H9 (cell line): Measurements from ENCODE around the gene SHANK1. TPM values are rescaled to one million over a fixed set of nuclear protein-coding genes. Genes with fewer than 3 reads are reported as not detected.
A peak's percentile ranks its signal among the peaks of the same experiment; 100 is the strongest.

Experiments used
- DNase-seq: peaks from one replicate; pipeline ENCODE4 v3.0.0-alpha.2; 2017
- H2AFZ ChIP-seq: one replicate; pipeline ENCODE4 v1.6.1; 2013; ENCODE audit warnings: mild to moderate bottlenecking, low read length, control low read depth, moderate library complexity
- H2AK5ac ChIP-seq: 2 replicates; pipeline ENCODE4 v1.6.1; 2013; ENCODE audit warnings: low read length, control low read depth, mixed read lengths; ENCODE audit not compliant: insufficient read length
- H2BK120ac ChIP-seq: one replicate; pipeline ENCODE4 v1.6.1; 2013; ENCODE audit warnings: low read depth, mild to moderate bottlenecking, low read length, control low read depth, inconsistent platforms; ENCODE audit not compliant: poor library complexity, severe bottlenecking
- H2BK12ac ChIP-seq: 2 replicates; pipeline ENCODE4 v1.6.1; 2013; ENCODE audit warnings: low read length, control low read depth, mixed read lengths, low read depth; ENCODE audit not compliant: insufficient read length
- H2BK15ac ChIP-seq: 2 replicates; pipeline ENCODE4 v1.6.1; 2013; ENCODE audit warnings: low read depth, low read length, control low read depth
- H2BK20ac ChIP-seq: one replicate; pipeline ENCODE4 v1.6.1; 2013; ENCODE audit warnings: low read depth, mild to moderate bottlenecking, low read length, control low read depth, inconsistent platforms; ENCODE audit not compliant: poor library complexity, severe bottlenecking
- H2BK5ac ChIP-seq: 2 replicates; pipeline ENCODE4 v1.6.1; 2013; ENCODE audit warnings: low read length, control low read depth, mixed read lengths; ENCODE audit not compliant: insufficient read length
- H3K14ac ChIP-seq: 2 replicates; pipeline ENCODE4 v1.6.1; 2013; ENCODE audit warnings: low read length, control low read depth; ENCODE audit not compliant: insufficient read depth
- H3K18ac ChIP-seq: 2 replicates; pipeline ENCODE4 v1.6.1; 2013; ENCODE audit warnings: low read depth, mild to moderate bottlenecking, mixed read lengths, low read length, control low read depth; ENCODE audit not compliant: insufficient read length
- H3K23ac ChIP-seq: 2 replicates; pipeline ENCODE4 v1.6.1; 2013; ENCODE audit warnings: low read length, control low read depth, mixed read lengths, low read depth; ENCODE audit not compliant: insufficient read length
- H3K23me2 ChIP-seq: 2 replicates; pipeline ENCODE4 v1.6.1; 2013; ENCODE audit warnings: low read depth, mild to moderate bottlenecking, mixed read lengths, low read length, control low read depth; ENCODE audit not compliant: insufficient read length, poor library complexity, severe bottlenecking
- H3K27ac ChIP-seq: 2 replicates; pipeline ENCODE4 v1.5.1; 2013; ENCODE audit warnings: low read length, control low read depth, mixed read lengths, low read depth; ENCODE audit not compliant: insufficient read length
- H3K27me3 ChIP-seq: 2 replicates; pipeline ENCODE4 v1.6.1; 2013; ENCODE audit warnings: low read length, control low read depth, inconsistent platforms; ENCODE audit not compliant: insufficient read depth
- H3K4ac ChIP-seq: 2 replicates; pipeline ENCODE4 v1.6.1; 2013; ENCODE audit warnings: low read depth, mild to moderate bottlenecking, control low read depth, inconsistent platforms, low read length, moderate library complexity
- H3K4me1 ChIP-seq: 2 replicates; pipeline ENCODE4 v1.6.1; 2013; ENCODE audit warnings: low read length, control low read depth, inconsistent platforms; ENCODE audit not compliant: insufficient read depth
- H3K4me2 ChIP-seq: 2 replicates; pipeline ENCODE4 v1.6.1; 2013; ENCODE audit warnings: low read length, control low read depth, mixed read lengths; ENCODE audit not compliant: insufficient read length, insufficient read depth
- H3K56ac ChIP-seq: 2 replicates; pipeline ENCODE4 v1.6.1; 2013; ENCODE audit warnings: low read depth, mild to moderate bottlenecking, mixed read lengths, low read length, control low read depth; ENCODE audit not compliant: insufficient read length
- H3K79me1 ChIP-seq: 2 replicates; pipeline ENCODE4 v1.6.1; 2013; ENCODE audit warnings: low read depth, mild to moderate bottlenecking, moderate library complexity, low read length, control low read depth, inconsistent platforms; ENCODE audit not compliant: insufficient read depth, poor library complexity, severe bottlenecking
- H3K79me2 ChIP-seq: 2 replicates; pipeline ENCODE4 v1.6.1; 2013; ENCODE audit warnings: low read length, control low read depth, inconsistent platforms; ENCODE audit not compliant: insufficient read depth
- H3K9ac ChIP-seq: 2 replicates; pipeline ENCODE4 v1.6.1; 2013; ENCODE audit warnings: low read length, control low read depth, mixed read lengths; ENCODE audit not compliant: insufficient read length; ENCODE audit errors: extremely low read depth
- H3K9me3 ChIP-seq: one replicate; pipeline ENCODE4 v1.6.1; 2013; ENCODE audit warnings: low read depth, low read length, inconsistent platforms; ENCODE audit not compliant: control insufficient read depth
- H3T11ph ChIP-seq: one replicate; pipeline ENCODE4 v1.6.1; 2013; ENCODE audit warnings: mild to moderate bottlenecking, low read length, control low read depth, inconsistent platforms
- H4K20me1 ChIP-seq: one replicate; pipeline ENCODE4 v1.6.1; 2013; ENCODE audit not compliant: control insufficient read depth, insufficient read length, insufficient read depth
- H4K5ac ChIP-seq: 2 replicates; pipeline ENCODE4 v1.6.1; 2013; ENCODE audit warnings: low read depth, mild to moderate bottlenecking, mixed read lengths, low read length, control low read depth; ENCODE audit not compliant: insufficient read length
- H4K8ac ChIP-seq: replicated peaks from 2 replicates; pipeline ENCODE4 v1.6.1; 2013; ENCODE audit warnings: low read length, control low read depth, mixed read lengths, low read depth; ENCODE audit not compliant: insufficient read length
- H4K91ac ChIP-seq: 2 replicates; pipeline ENCODE4 v1.6.1; 2013; ENCODE audit warnings: low read depth, mild to moderate bottlenecking, moderate library complexity, mixed read lengths, low read length, control low read depth; ENCODE audit not compliant: insufficient read length
- H3K27ac Mint-ChIP-seq, 3 experiments: 2 replicates in 2 of 3; 3 replicates in 1 of 3; pipeline ENCODE4 v1.8.0; 2020 to 2021; ENCODE audit warnings: mixed read lengths in 3 of 3, mild to moderate bottlenecking in 1 of 3, moderate library complexity in 1 of 3
- H3K27me3 Mint-ChIP-seq: 2 replicates; pipeline ENCODE4 v1.8.0; 2021; ENCODE audit warnings: low read depth, mild to moderate bottlenecking, moderate library complexity, mixed read lengths
- H3K36me3 Mint-ChIP-seq, 3 experiments: 2 replicates in 2 of 3; 3 replicates in 1 of 3; pipeline ENCODE4 v1.8.0; 2020 to 2021; ENCODE audit warnings: low read depth in 3 of 3, mixed read lengths in 3 of 3; ENCODE audit not compliant: insufficient read depth in 1 of 3
- H3K4me1 Mint-ChIP-seq, 2 experiments: 2 replicates each; pipeline ENCODE4 v1.8.0; 2020; ENCODE audit warnings: mixed read lengths in 2 of 2
- H3K4me3 Mint-ChIP-seq, 2 experiments: 2 replicates in 1 of 2; 3 replicates in 1 of 2; pipeline ENCODE4 v1.8.0; 2020 to 2021; ENCODE audit warnings: mild to moderate bottlenecking in 2 of 2, mixed read lengths in 2 of 2, moderate library complexity in 1 of 2
- H3K9me3 Mint-ChIP-seq, 2 experiments: 2 replicates in 1 of 2; 3 replicates in 1 of 2; pipeline ENCODE4 v1.8.0; 2020; ENCODE audit warnings: mild to moderate bottlenecking in 2 of 2, mixed read lengths in 2 of 2, moderate library complexity in 1 of 2
- WGBS: extraction: QIAGEN DNeasy Blood & Tissue Kit; methylation state at CpG from one replicate; pipeline ENCODE4 v1.1.7; 2013; ENCODE audit warnings: missing lambda C conversion rate, low lambda C conversion rate, mixed read lengths; ENCODE audit not compliant: insufficient read length; ENCODE audit errors: extremely low coverage; 5-methylcytosine and 5-hydroxymethylcytosine counted together
- total RNA-seq: library from RNA; stranded (reverse); gene quantifications from 2 replicates; pipeline ENCODE4 v1.2.1, GENCODE V29; 2021
- TF ChIP-seq, protein P1 (sequence below): fragments of 200-600 bp; sonication (generic); conservative IDR thresholded peaks from 3 replicates; pipeline ENCODE4 v1.8.0; 2021; ENCODE audit warnings: antibody characterized with exemption, mild to moderate bottlenecking

The SHANK1 gene
- total RNA-seq, 1 experiment from 2014 or later, result 1.7 TPM

DNA sequence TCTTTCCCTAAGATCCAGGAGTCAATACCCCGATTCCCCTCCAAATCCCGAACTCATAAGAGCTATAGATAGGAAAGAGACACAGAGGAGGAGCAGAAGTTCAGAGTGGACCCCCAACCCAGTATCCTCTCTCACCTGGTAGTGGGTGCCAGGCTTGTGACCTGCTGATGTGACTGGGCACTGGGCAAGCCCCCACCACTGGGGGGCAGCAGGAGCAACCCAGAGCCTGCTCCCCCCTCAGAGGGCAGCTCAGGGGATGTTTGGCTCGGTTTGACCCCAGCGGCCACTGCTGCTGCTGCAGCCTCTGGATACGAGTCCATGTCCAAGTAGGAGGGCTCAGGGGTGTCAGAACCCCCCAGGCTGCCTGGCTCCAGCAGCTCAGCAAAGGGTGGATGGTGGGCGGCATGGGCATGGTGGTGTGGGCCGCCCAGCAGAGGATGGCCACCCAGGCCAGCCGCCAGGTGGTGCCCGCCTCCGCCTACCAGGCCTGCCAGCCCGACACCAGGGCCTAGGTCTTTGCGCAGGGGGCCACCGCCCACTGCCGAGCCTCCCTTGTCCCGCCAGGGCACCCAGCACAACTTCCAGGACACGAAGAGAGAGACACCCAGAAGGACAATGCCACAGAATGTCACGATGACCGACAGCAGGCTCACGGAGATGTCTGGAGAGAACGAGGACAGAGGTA is 87.3 kb downstream of the SHANK1 start:
- Histone ChIP-seq H3K23ac (no peak overlapping the region), H3K27me3 (no peaks in the 10 kb centered on the region), H3K18ac (no peak overlapping the region), H3K9ac (no peak overlapping the region), H4K20me1 (no peaks in the 10 kb centered on the region), H3K4me1 (no peaks in the 10 kb centered on the region), H4K8ac (no peak overlapping the region), H3K79me2 (no peaks in the 10 kb centered on the region), H2BK12ac (no peak overlapping the region), H4K5ac (no peak overlapping the region), H3K14ac (no peak overlapping the region), H2BK5ac (no peak overlapping the region), H3K56ac (no peak overlapping the region), H2AFZ (no peak overlapping the region), H3K23me2 (no peaks in the 10 kb centered on the region), H2BK20ac (no peak overlapping the region), H4K91ac (no peak overlapping the region), H2BK15ac (no peak overlapping the region), H3T11ph (no peak overlapping the region), H2AK5ac (no peak overlapping the region), H3K79me1 (no peaks in the 10 kb centered on the region), H3K4me2 (no peak overlapping the region), H3K4ac (no peak overlapping the region), H3K9me3 (peaks cover 18% of the 10 kb centered on the region), H3K27ac (no peak overlapping the region), H2BK120ac (no peak overlapping the region)
- Mint-ChIP-seq H3K4me3 (no peak overlapping the region), H3K27ac (no peak overlapping the region), H3K4me1 (peaks cover 0 to 6% of the 10 kb centered on the region in 2 experiments; a peak in 1 of 4 replicates), H3K9me3 (peaks cover 30 to 31% of the 10 kb centered on the region in 2 experiments), H3K36me3 (peaks cover 9 to 26% (median 22%) of the 10 kb centered on the region in 3 experiments; a peak in 6 of 7 replicates), H3K27me3 (peaks cover 47% of the 10 kb centered on the region)
- TF ChIP-seq, protein P1, sequence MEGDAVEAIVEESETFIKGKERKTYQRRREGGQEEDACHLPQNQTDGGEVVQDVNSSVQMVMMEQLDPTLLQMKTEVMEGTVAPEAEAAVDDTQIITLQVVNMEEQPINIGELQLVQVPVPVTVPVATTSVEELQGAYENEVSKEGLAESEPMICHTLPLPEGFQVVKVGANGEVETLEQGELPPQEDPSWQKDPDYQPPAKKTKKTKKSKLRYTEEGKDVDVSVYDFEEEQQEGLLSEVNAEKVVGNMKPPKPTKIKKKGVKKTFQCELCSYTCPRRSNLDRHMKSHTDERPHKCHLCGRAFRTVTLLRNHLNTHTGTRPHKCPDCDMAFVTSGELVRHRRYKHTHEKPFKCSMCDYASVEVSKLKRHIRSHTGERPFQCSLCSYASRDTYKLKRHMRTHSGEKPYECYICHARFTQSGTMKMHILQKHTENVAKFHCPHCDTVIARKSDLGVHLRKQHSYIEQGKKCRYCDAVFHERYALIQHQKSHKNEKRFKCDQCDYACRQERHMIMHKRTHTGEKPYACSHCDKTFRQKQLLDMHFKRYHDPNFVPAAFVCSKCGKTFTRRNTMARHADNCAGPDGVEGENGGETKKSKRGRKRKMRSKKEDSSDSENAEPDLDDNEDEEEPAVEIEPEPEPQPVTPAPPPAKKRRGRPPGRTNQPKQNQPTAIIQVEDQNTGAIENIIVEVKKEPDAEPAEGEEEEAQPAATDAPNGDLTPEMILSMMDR, result peak; percentile 48
- no CpG with 5 or more reads among the region's 20 CpGs for whole genome bisulfite sequencing
- DNase-seq, result no peak
